Smooth muscle cell (in vitro differentiated cells): ENCODE measurements around the gene FDX1. TPM values are rescaled to one million over a fixed set of nuclear protein-coding genes. Genes with fewer than 3 reads are reported as not detected.

Experiments
- DNase-seq: peaks from one replicate; lab custom pipeline; 2025; ENCODE audit not compliant: unreplicated experiment; lab: John Stamatoyannopoulos, UW
- H2AFZ ChIP-seq: fragments of 200-600 bp; sonication (generic); 2 replicates; pipeline ENCODE4 v1.6.0; 2016; ENCODE audit warnings: antibody characterized with exemption, low read depth, mild to moderate bottlenecking
- H3F3A ChIP-seq: fragments of 200-600 bp; sonication (generic); 2 replicates; pipeline ENCODE4 v1.6.0; 2017; ENCODE audit warnings: antibody characterized with exemption, low read depth
- H3K27ac ChIP-seq: fragments of 200-600 bp; sonication (generic); 2 replicates; pipeline ENCODE4 v1.5.1; 2016; ENCODE audit warnings: low read depth, mild to moderate bottlenecking
- H3K27me3 ChIP-seq: fragments of 200-600 bp; sonication (generic); 2 replicates; pipeline ENCODE4 v1.6.1; 2016; ENCODE audit warnings: low read depth, mild to moderate bottlenecking
- H3K36me3 ChIP-seq: fragments of 200-600 bp; sonication (generic); 2 replicates; pipeline ENCODE4 v1.5.1; 2016; ENCODE audit warnings: low read depth
- H3K4me1 ChIP-seq: fragments of 200-600 bp; sonication (generic); 2 replicates; pipeline ENCODE4 v1.5.1; 2016; ENCODE audit warnings: low read depth
- H3K4me2 ChIP-seq: fragments of 200-600 bp; sonication (generic); 2 replicates; pipeline ENCODE4 v1.6.0; 2016; ENCODE audit warnings: mild to moderate bottlenecking
- H3K4me3 ChIP-seq: fragments of 200-600 bp; sonication (generic); 2 replicates; pipeline ENCODE4 v1.5.1; 2016; ENCODE audit warnings: mild to moderate bottlenecking
- H3K79me2 ChIP-seq: fragments of 200-600 bp; sonication (generic); 2 replicates; pipeline ENCODE4 v1.6.0; 2016; ENCODE audit warnings: low read depth, mild to moderate bottlenecking
- H3K9ac ChIP-seq: fragments of 200-600 bp; sonication (generic); 2 replicates; pipeline ENCODE4 v1.6.0; 2016; ENCODE audit warnings: low read depth
- H3K9me3 ChIP-seq: fragments of 200-600 bp; sonication (generic); replicated peaks from 2 replicates; pipeline ENCODE4 v1.5.1; 2016; ENCODE audit warnings: low read depth
- H4K20me1 ChIP-seq: fragments of 200-600 bp; sonication (generic); 2 replicates; pipeline ENCODE4 v1.6.0; 2016; ENCODE audit warnings: low read depth
- CTCF ChIP-seq: fragments of 200-600 bp; sonication (generic); IDR thresholded peaks from 2 replicates; pipeline ENCODE4 v1.5.1; 2017; ENCODE audit warnings: borderline replicate concordance, mild to moderate bottlenecking, antibody characterized with exemption; ENCODE audit not compliant: insufficient read depth, poor library complexity, severe bottlenecking
- WGBS: methylation state at CpG from one replicate; pipeline ENCODE4 v1.1.7; 2016; ENCODE audit warnings: low lambda C conversion rate; 5-methylcytosine and 5-hydroxymethylcytosine counted together
- polyA plus RNA-seq: library from polyadenylated mRNA; unstranded; fragments of >200 nt; fragmentation: Nextera tagmentation; extraction: Ambion mirVana; gene quantifications from 2 replicates; pipeline ENCODE4 v1.2.1, GENCODE V29; 2016
- total RNA-seq: library from RNA; depleted of rRNA; stranded (reverse); fragments of >200 nt; gene quantifications from 2 replicates; pipeline ENCODE4 v1.2.3, GENCODE V29; 2014

Gene FDX1
- total and polyA plus RNA-seq, 2 experiments from 2014 or later: 6.7 to 8.5 TPM

- no peak overlapping the region for H3K4me2 ChIP-seq
- DNase-seq: no peak
- 98% methylated on average over 2 of the region's 2 CpGs for WGBS
Observed at GRCh38 chr11:110493346-110493745, 63.6 kb downstream of the FDX1 start.

GRCh38 chr11:110497231-110497978, 67.7 kb downstream of the FDX1 start:
- TF ChIP-seq CTCF: no peak
- H4K20me1 ChIP-seq: no peaks in the 10 kb centered on the region
- H3K27me3 ChIP-seq: no peaks in the 10 kb centered on the region
- no peaks in the 10 kb centered on the region for H3K4me1 ChIP-seq
- 88% methylated on average over 2 of the region's 2 CpGs for WGBS
- H3K79me2 ChIP-seq: no peaks in the 10 kb centered on the region
- no peak overlapping the region for H3K4me3 ChIP-seq
- no peak overlapping the region for H2AFZ ChIP-seq
- no peaks in the 10 kb centered on the region for H3F3A ChIP-seq
- H3K36me3 ChIP-seq: no peaks in the 10 kb centered on the region
- no peak overlapping the region for H3K27ac ChIP-seq
- H3K4me2 ChIP-seq: no peak overlapping the region
- no peak for DNase-seq
- H3K9ac ChIP-seq: no peak overlapping the region
- no peaks in the 10 kb centered on the region for H3K9me3 ChIP-seq

More at GRCh38 chr11:110493346-110493745, 63.6 kb downstream of the FDX1 start:
- H3F3A ChIP-seq: no peaks in the 10 kb centered on the region
- no peak overlapping the region for H3K4me3 ChIP-seq
- no peak overlapping the region for H3K27ac ChIP-seq
- TF ChIP-seq CTCF: no peak
- no peak overlapping the region for H3K9ac ChIP-seq
- H3K36me3 ChIP-seq: no peaks in the 10 kb centered on the region
- H3K9me3 ChIP-seq: no peaks in the 10 kb centered on the region
- H3K27me3 ChIP-seq: no peaks in the 10 kb centered on the region
- no peak overlapping the region for H2AFZ ChIP-seq
- no peaks in the 10 kb centered on the region for H3K79me2 ChIP-seq
- H3K4me1 ChIP-seq: no peaks in the 10 kb centered on the region
- H4K20me1 ChIP-seq: no peaks in the 10 kb centered on the region

GRCh38 chr11:110501428-110501827, 71.7 kb downstream of the FDX1 start:
- Histone ChIP-seq H3K9me3 (no peaks in the 10 kb centered on the region), H3K79me2 (no peaks in the 10 kb centered on the region), H3K27ac (no peak overlapping the region), H3K4me1 (no peaks in the 10 kb centered on the region), H3K36me3 (no peaks in the 10 kb centered on the region), H3K4me2 (no peak overlapping the region), H2AFZ (no peak overlapping the region), H4K20me1 (no peaks in the 10 kb centered on the region), H3K9ac (no peak overlapping the region), H3K27me3 (no peaks in the 10 kb centered on the region), H3K4me3 (no peak overlapping the region), H3F3A (no peaks in the 10 kb centered on the region)
- WGBS: 100% methylated on average over 2 of the region's 2 CpGs
- no peak for DNase-seq
- no peak for TF ChIP-seq CTCF
